Epithelial cell of umbilical artery (primary cell): ENCODE results near the gene KCNK2. TPM values are rescaled to one million over a fixed set of nuclear protein-coding genes. Genes with fewer than 3 reads are reported as not detected.

Experiments used
- total RNA-seq: library from RNA; depleted of rRNA; stranded (reverse); fragments of >200 nt; gene quantifications from 2 replicates; pipeline ENCODE4 v1.2.3, GENCODE V29; 2014

The KCNK2 gene
- total RNA-seq = 0.15 TPM in 1 of 2 replicates, not detected in the other

GRCh38 chr1:215082532-215083382, at the start of gene KCNK2:
Gene KCNK2, plus strand, starts transcription at chr1:215082737. Its CDS starts 649 bp downstream, at chr1:215083386.

